Nephron progenitor cell (in vitro differentiated cells): ENCODE results near the gene OTX2.
A peak's percentile ranks its signal among the peaks of the same experiment; 100 is the strongest.

Experiments used
- DNase-seq: peaks from one replicate; pipeline ENCODE4 v3.0.0; 2021
- H3K27ac Mint-ChIP-seq: 2 replicates; pipeline ENCODE4 v1.8.0; 2021; ENCODE audit warnings: mild to moderate bottlenecking, moderate library complexity, mixed read lengths
- H3K27me3 Mint-ChIP-seq: 2 replicates; pipeline ENCODE4 v1.8.0; 2021; ENCODE audit warnings: mild to moderate bottlenecking, low read depth, mixed read lengths; ENCODE audit not compliant: poor library complexity
- H3K36me3 Mint-ChIP-seq: 2 replicates; pipeline ENCODE4 v1.8.0; 2021; ENCODE audit warnings: low read depth, mixed read lengths
- H3K4me1 Mint-ChIP-seq: 2 replicates; pipeline ENCODE4 v1.8.0; 2021; ENCODE audit warnings: mixed read lengths
- H3K4me3 Mint-ChIP-seq: 2 replicates; pipeline ENCODE4 v1.8.0; 2021; ENCODE audit warnings: mild to moderate bottlenecking, moderate library complexity, mixed read lengths
- H3K9me3 Mint-ChIP-seq: 2 replicates; pipeline ENCODE4 v1.8.0; 2021; ENCODE audit warnings: mild to moderate bottlenecking, moderate library complexity, mixed read lengths
- TF ChIP-seq, protein P1 (sequence below): fragments of 200-600 bp; sonication (generic); IDR thresholded peaks from 2 replicates; pipeline ENCODE4 v1.5.0; 2021; ENCODE audit warnings: antibody characterized with exemption

Gene OTX2

DNA sequence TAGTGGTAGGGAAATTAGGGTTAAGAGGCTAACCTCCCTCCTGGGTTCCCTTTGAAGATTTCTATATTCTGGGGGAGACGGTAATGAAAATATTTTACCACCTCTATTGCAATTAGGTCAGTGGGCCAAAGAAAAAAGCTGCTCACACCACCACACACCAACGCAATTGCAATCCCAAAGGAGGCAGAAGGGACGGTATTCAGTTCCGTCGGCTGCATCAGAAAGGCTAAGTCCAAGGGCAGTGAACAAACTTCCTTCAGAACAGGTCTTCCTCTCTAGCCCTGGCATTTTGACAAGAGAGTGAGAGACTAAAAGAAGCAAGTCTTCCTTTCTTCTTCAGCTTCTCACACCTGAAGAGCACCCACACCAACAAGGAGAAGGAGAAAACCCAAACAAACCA is 51.2 kb downstream of the OTX2 start:
- H3K36me3 Mint-ChIP-seq = no peaks in the 10 kb centered on the region
- no peak overlapping the region for H3K27ac Mint-ChIP-seq
- TF ChIP-seq, protein P1, sequence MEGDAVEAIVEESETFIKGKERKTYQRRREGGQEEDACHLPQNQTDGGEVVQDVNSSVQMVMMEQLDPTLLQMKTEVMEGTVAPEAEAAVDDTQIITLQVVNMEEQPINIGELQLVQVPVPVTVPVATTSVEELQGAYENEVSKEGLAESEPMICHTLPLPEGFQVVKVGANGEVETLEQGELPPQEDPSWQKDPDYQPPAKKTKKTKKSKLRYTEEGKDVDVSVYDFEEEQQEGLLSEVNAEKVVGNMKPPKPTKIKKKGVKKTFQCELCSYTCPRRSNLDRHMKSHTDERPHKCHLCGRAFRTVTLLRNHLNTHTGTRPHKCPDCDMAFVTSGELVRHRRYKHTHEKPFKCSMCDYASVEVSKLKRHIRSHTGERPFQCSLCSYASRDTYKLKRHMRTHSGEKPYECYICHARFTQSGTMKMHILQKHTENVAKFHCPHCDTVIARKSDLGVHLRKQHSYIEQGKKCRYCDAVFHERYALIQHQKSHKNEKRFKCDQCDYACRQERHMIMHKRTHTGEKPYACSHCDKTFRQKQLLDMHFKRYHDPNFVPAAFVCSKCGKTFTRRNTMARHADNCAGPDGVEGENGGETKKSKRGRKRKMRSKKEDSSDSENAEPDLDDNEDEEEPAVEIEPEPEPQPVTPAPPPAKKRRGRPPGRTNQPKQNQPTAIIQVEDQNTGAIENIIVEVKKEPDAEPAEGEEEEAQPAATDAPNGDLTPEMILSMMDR = no peak
- H3K4me1 Mint-ChIP-seq = peaks cover 27% of the 10 kb centered on the region
- no peak overlapping the region for H3K4me3 Mint-ChIP-seq
- peaks cover 3% of the 10 kb centered on the region for H3K9me3 Mint-ChIP-seq
- H3K27me3 Mint-ChIP-seq = peaks cover 4% of the 10 kb centered on the region
- no peak for DNase-seq

DNA sequence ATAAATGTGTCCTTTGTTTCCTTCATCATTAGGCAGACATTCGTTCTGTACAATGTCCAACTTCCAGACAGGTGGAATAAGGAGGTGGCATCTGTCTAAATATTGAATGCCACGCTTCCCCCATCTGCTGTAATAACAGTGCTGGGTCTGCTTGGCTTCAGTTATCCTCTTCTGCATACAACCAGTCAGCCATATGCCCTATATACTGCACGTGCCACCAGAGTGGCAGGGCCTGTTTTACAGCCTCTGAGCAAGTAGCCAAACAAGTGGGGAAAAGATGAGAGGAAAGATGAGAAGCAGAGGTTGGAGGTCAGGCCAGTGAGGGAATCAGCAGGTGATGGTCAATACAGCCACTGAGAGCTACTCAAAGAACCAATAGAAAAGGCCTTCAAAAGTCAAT is 55.4 kb downstream of the OTX2 start:
- Mint-ChIP-seq H3K4me3 (no peak overlapping the region), H3K36me3 (no peaks in the 10 kb centered on the region), H3K4me1 (peaks cover 16% of the 10 kb centered on the region), H3K9me3 (no peaks in the 10 kb centered on the region), H3K27ac (no peak overlapping the region), H3K27me3 (peaks cover 8% of the 10 kb centered on the region)
- TF ChIP-seq, protein P1 = no peak
- DNase-seq = no peak

GRCh38 chr14:56753396-56753795 is 56.9 kb downstream of the OTX2 start:
- DNase-seq = no peak
- Mint-ChIP-seq H3K9me3 (no peaks in the 10 kb centered on the region), H3K27ac (no peak overlapping the region), H3K27me3 (peaks cover 11% of the 10 kb centered on the region), H3K36me3 (no peaks in the 10 kb centered on the region), H3K4me3 (no peak overlapping the region), H3K4me1 (peaks cover 5% of the 10 kb centered on the region)
- TF ChIP-seq, protein P1 = no peak

DNA sequence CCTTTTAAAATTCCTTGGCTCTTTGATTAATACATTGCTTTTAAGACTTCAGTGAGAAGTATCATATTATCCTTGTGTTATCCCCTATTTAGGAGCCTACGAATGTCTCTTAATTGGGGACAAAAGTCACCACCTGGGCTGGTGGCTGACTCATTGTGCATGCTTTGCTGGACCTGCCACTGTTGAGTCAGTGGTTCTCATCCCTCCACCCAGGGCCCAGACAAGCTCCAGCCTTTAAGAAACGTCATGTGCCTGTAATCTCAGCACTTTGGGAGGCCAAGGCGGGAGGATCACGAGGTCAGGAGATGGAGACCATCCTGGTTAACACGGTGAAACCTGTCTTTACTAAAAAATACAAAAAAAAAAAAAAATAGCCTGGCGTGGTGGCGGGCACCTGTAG is 57.9 kb downstream of the OTX2 start:
- H3K27ac Mint-ChIP-seq = no peak overlapping the region
- TF ChIP-seq, protein P1 = no peak
- no peak overlapping the region for H3K4me3 Mint-ChIP-seq
- peaks cover 7% of the 10 kb centered on the region for H3K27me3 Mint-ChIP-seq
- no peak for DNase-seq
- no peaks in the 10 kb centered on the region for H3K36me3 Mint-ChIP-seq
- H3K4me1 Mint-ChIP-seq = peaks cover 5% of the 10 kb centered on the region
- no peaks in the 10 kb centered on the region for H3K9me3 Mint-ChIP-seq

- Mint-ChIP-seq H3K27ac (no peak overlapping the region), H3K4me1 (peaks cover 5% of the 10 kb centered on the region), H3K9me3 (no peaks in the 10 kb centered on the region), H3K36me3 (no peaks in the 10 kb centered on the region), H3K4me3 (no peak overlapping the region), H3K27me3 (peaks cover 7% of the 10 kb centered on the region)
- no peak for DNase-seq
- TF ChIP-seq, protein P1 = peak; percentile 21
Observed at GRCh38 chr14:56751471-56751870, 58.8 kb downstream of the OTX2 start.
